OCI-LY7 (cell line): ENCODE measurements around the gene NMD3.

Experiments used
- EZH2phosphoT487 ChIP-seq: fragments of 200-600 bp; sonication (generic); IDR thresholded peaks from 2 replicates; pipeline ENCODE4 v1.6.1; 2018; ENCODE audit warnings: low read depth, borderline replicate concordance, mild to moderate bottlenecking, mixed run types, antibody characterized with exemption, low read length, moderate library complexity, mixed read lengths
- TF ChIP-seq, protein P1 (sequence below): fragments of 200-600 bp; sonication (generic); conservative IDR thresholded peaks from 2 replicates; pipeline ENCODE4 v1.5.1; 2014; ENCODE audit warnings: mild to moderate bottlenecking, antibody characterized with exemption, low read length, moderate library complexity, mixed read lengths

GRCh38 chr3:161236240-161236639 lies 15.1 kb downstream of the NMD3 start:
- TF ChIP-seq, protein P1, sequence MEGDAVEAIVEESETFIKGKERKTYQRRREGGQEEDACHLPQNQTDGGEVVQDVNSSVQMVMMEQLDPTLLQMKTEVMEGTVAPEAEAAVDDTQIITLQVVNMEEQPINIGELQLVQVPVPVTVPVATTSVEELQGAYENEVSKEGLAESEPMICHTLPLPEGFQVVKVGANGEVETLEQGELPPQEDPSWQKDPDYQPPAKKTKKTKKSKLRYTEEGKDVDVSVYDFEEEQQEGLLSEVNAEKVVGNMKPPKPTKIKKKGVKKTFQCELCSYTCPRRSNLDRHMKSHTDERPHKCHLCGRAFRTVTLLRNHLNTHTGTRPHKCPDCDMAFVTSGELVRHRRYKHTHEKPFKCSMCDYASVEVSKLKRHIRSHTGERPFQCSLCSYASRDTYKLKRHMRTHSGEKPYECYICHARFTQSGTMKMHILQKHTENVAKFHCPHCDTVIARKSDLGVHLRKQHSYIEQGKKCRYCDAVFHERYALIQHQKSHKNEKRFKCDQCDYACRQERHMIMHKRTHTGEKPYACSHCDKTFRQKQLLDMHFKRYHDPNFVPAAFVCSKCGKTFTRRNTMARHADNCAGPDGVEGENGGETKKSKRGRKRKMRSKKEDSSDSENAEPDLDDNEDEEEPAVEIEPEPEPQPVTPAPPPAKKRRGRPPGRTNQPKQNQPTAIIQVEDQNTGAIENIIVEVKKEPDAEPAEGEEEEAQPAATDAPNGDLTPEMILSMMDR = no peak
- no peak for TF ChIP-seq EZH2phosphoT487
